Stimulated activated CD8-positive, alpha-beta memory T cell treated with anti-CD3 and anti-CD28 coated beads, Interleukin-12 subunit alpha, Interleukin-12 subunit beta, amount 100 ng/mL, for 1 hour (primary cell): ENCODE data around the gene SGSH.
"Not testable (repeated sequence)": the region's sequence is repeated elsewhere in the genome, so short reads cannot be mapped to it uniquely, and the experiment has no call there.

Experiments
- DNase-seq: peaks from one replicate; pipeline ENCODE4 v3.0.0-alpha.2; 2020; ENCODE audit warnings: low read depth

SGSH gene

GRCh38 chr17:80253631-80254395 lies 33.7 kb upstream of the SGSH start:
- DNase-seq = no peak

GRCh38 chr17:80252871-80253270 lies 32.7 kb upstream of the SGSH start:
- DNase-seq = peak; percentile 73

GRCh38 chr17:80251966-80252365 lies 31.8 kb upstream of the SGSH start:
- no peak for DNase-seq

GRCh38 chr17:80248894-80249710 lies 29.0 kb upstream of the SGSH start:
- DNase-seq = no peak

- no peak for DNase-seq
Measured at GRCh38 chr17:80248001-80248893, 28.1 kb upstream of the SGSH start.

- DNase-seq = no peak
Measured at GRCh38 chr17:80247561-80247960, 27.4 kb upstream of the SGSH start.

- no peak for DNase-seq
Measured at GRCh38 chr17:80246726-80247125, 26.6 kb upstream of the SGSH start.

- DNase-seq = no peak
Measured at GRCh38 chr17:80246266-80246681, 26.1 kb upstream of the SGSH start.

- DNase-seq = no peak
Measured at GRCh38 chr17:80245566-80246265, 25.6 kb upstream of the SGSH start.

- no peak for DNase-seq
Measured at GRCh38 chr17:80244871-80245509, 24.9 kb upstream of the SGSH start.

- DNase-seq = not testable (repeated sequence)
Measured at GRCh38 chr17:80244448-80244847, 24.3 kb upstream of the SGSH start.

- DNase-seq = no peak
Measured at GRCh38 chr17:80243526-80244433, 23.6 kb upstream of the SGSH start.

GRCh38 chr17:80242505-80242904 lies 22.4 kb upstream of the SGSH start:
- DNase-seq = no peak

GRCh38 chr17:80237386-80237785 lies 17.3 kb upstream of the SGSH start:
- DNase-seq = no peak

GRCh38 chr17:80236911-80237310 lies 16.8 kb upstream of the SGSH start:
- no peak for DNase-seq

GRCh38 chr17:80233202-80233601 lies 13.1 kb upstream of the SGSH start:
- DNase-seq = no peak

- no peak for DNase-seq
Measured at GRCh38 chr17:80232438-80232837, 12.3 kb upstream of the SGSH start.

GRCh38 chr17:80229011-80229410 lies 8.9 kb upstream of the SGSH start:
- no peak for DNase-seq

GRCh38 chr17:80228477-80228876 lies 8.3 kb upstream of the SGSH start:
- no peak for DNase-seq

- no peak for DNase-seq
Measured at GRCh38 chr17:80227666-80228065, 7.5 kb upstream of the SGSH start.
